CD8-positive, alpha-beta memory T cell (primary cell): ENCODE results near the gene IGHMBP2. TPM values are rescaled to one million over a fixed set of nuclear protein-coding genes. Genes with fewer than 3 reads are reported as not detected.

ENCODE experiments used
- CTCF ChIA-PET: fragments of 350-600 bp; sonication (Branson Sonifier 250); formaldehyde crosslinking; loops from one replicate; lab custom pipeline; 2021; ENCODE audit warnings: antibody characterized with exemption; lab: Charles Lee
- POLR2A ChIA-PET: fragments of 350-600 bp; sonication (Branson Sonifier 250); formaldehyde crosslinking; loops from one replicate; lab custom pipeline; 2021; ENCODE audit warnings: antibody characterized with exemption; lab: Charles Lee
- DNase-seq, 5 donors: peaks; one replicate each; pipeline versions ENCODE4 v3.0.0 to v3.0.0-alpha.2; 2020 to 2022; ENCODE audit warnings: mixed read lengths in 1 of 5
- H3K27ac ChIP-seq: one replicate; pipeline ENCODE4 v1.7.0; 2013; ENCODE audit warnings: low read depth, mild to moderate bottlenecking, low read length, moderate library complexity
- H3K27me3 ChIP-seq: 2 replicates; pipeline ENCODE4 v1.7.0; 2013; ENCODE audit warnings: low read length, mild to moderate bottlenecking; ENCODE audit not compliant: insufficient read depth, poor library complexity, severe bottlenecking
- H3K36me3 ChIP-seq: 2 replicates; pipeline ENCODE4 v1.7.0; 2013; ENCODE audit warnings: mild to moderate bottlenecking, low read length, moderate library complexity; ENCODE audit not compliant: insufficient read depth
- H3K4me1 ChIP-seq: 2 replicates; pipeline ENCODE4 v1.7.0; 2013; ENCODE audit warnings: mild to moderate bottlenecking, low read length, moderate library complexity; ENCODE audit not compliant: insufficient read depth
- H3K4me3 ChIP-seq: 2 replicates; pipeline ENCODE4 v1.7.0; 2013; ENCODE audit warnings: mild to moderate bottlenecking, low read length
- H3K9me3 ChIP-seq: 2 replicates; pipeline ENCODE4 v1.7.0; 2013; ENCODE audit warnings: mild to moderate bottlenecking, low read length
- H3K27ac Mint-ChIP-seq, 8 donors: one replicate each; pipeline ENCODE4 v1.8.0; 2020 to 2021; ENCODE audit warnings: mixed read lengths in 8 of 8, mild to moderate bottlenecking in 6 of 8, inconsistent platforms in 3 of 8, moderate library complexity in 3 of 8
- H3K27me3 Mint-ChIP-seq, 2 donors: one replicate each; pipeline ENCODE4 v1.8.0; 2020 to 2021; ENCODE audit warnings: mixed read lengths in 2 of 2, mild to moderate bottlenecking in 1 of 2, moderate library complexity in 1 of 2
- H3K36me3 Mint-ChIP-seq, 3 donors: one replicate each; pipeline ENCODE4 v1.8.0; 2020 to 2021; ENCODE audit warnings: mixed read lengths in 3 of 3, inconsistent platforms in 1 of 3, mild to moderate bottlenecking in 1 of 3
- H3K4me1 Mint-ChIP-seq, 3 donors: one replicate each; pipeline ENCODE4 v1.8.0; 2020 to 2021; ENCODE audit warnings: mixed read lengths in 3 of 3, inconsistent platforms in 1 of 3, mild to moderate bottlenecking in 1 of 3
- H3K4me3 Mint-ChIP-seq, 7 donors: one replicate each; pipeline ENCODE4 v1.8.0; 2020 to 2021; ENCODE audit warnings: mixed read lengths in 7 of 7, mild to moderate bottlenecking in 6 of 7, moderate library complexity in 4 of 7, inconsistent platforms in 2 of 7
- H3K9me3 Mint-ChIP-seq, 5 donors: one replicate each; pipeline ENCODE4 v1.8.0; 2020 to 2022; ENCODE audit warnings: mixed read lengths in 5 of 5, mild to moderate bottlenecking in 3 of 5, moderate library complexity in 2 of 5, inconsistent platforms in 1 of 5
- polyA plus RNA-seq: library from polyadenylated mRNA; unstranded; fragments of 300-500 nt; fragmentation: Illumina TruSeq; gene quantifications from one replicate; pipeline ENCODE4 v1.2.3, GENCODE V29; 2021
- total RNA-seq, 2 experiments: library from RNA; stranded (reverse); gene quantifications; one replicate each; pipeline ENCODE4 v1.2.3, GENCODE V29; 2021

The IGHMBP2 gene
- total and polyA plus RNA-seq, 3 experiments from 2014 or later, result 9.9 to 27.8 (median 25.7) TPM

DNA sequence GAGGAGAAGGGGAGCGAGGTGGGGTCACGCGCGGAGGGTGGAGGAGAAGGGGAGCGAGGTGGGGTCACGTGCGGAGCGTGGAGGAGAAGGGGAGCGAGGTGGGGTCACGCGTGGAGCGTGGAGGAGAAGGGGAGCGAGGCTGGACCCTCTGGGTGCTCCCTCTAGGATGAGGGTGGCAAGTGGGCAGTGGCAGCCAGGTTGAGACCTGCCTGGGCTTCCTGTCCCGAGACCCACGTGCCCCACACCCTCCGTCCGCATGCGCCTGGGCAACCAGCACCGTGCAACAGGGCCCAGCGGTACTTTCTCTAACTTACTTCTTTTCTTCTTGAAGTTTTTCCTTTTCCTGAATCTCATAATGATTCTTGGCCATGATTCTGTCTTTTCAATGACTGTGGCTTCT is 11.1 kb upstream of the IGHMBP2 start:
- Histone ChIP-seq H3K27me3 (no peaks in the 10 kb centered on the region), H3K4me3 (no peak overlapping the region), H3K9me3 (no peaks in the 10 kb centered on the region), H3K27ac (no peak overlapping the region), H3K36me3 (peaks cover 26% of the 10 kb centered on the region), H3K4me1 (no peaks in the 10 kb centered on the region)
- H3K36me3 Mint-ChIP-seq, result peaks cover 5 to 73% (median 7%) of the 10 kb centered on the region in 3 donors
- H3K9me3 Mint-ChIP-seq, result no peaks in the 10 kb centered on the region
- DNase-seq, result no peak
- ChIA-PET CTCF (no interaction called here), POLR2A (no interaction called here)
- no peaks in the 10 kb centered on the region for H3K4me1 Mint-ChIP-seq
- no peaks in the 10 kb centered on the region for H3K27me3 Mint-ChIP-seq
- H3K27ac Mint-ChIP-seq, result no peak overlapping the region
- no peak overlapping the region for H3K4me3 Mint-ChIP-seq

DNA sequence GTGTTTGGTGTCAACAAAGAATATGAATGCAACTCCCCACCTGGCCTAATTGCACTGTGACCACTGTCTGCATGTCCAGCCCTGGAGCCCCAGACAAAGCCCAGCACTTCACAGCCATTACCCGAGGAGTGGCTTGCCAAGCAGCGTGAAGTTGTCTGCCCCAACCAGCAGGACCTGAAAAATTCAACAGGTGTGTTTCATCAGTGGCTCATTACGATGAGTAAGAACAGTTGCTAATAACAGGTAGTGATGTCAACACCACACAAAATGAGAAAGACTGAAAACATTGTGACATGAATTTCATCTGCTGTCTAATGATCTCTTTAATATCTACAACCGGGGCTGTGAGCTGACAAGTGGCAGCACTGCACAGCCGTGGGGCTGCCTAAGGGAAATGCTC is 10.4 kb upstream of the IGHMBP2 start:
- no peaks in the 10 kb centered on the region for H3K27me3 ChIP-seq
- Mint-ChIP-seq H3K27me3 (no peaks in the 10 kb centered on the region), H3K27ac (no peak overlapping the region), H3K4me3 (peak overlapping the region in 1 of 7 donors; percentile 14), H3K36me3 (peaks cover 5 to 80% (median 9%) of the 10 kb centered on the region in 3 donors), H3K4me1 (no peaks in the 10 kb centered on the region), H3K9me3 (no peaks in the 10 kb centered on the region)
- no peak for DNase-seq
- no peaks in the 10 kb centered on the region for H3K4me1 ChIP-seq
- no peak overlapping the region for H3K27ac ChIP-seq
- ChIA-PET CTCF (no interaction called here), POLR2A (no interaction called here)
- H3K9me3 ChIP-seq, result no peaks in the 10 kb centered on the region
- H3K4me3 ChIP-seq, result no peak overlapping the region
- H3K36me3 ChIP-seq, result peaks cover 30% of the 10 kb centered on the region

DNA sequence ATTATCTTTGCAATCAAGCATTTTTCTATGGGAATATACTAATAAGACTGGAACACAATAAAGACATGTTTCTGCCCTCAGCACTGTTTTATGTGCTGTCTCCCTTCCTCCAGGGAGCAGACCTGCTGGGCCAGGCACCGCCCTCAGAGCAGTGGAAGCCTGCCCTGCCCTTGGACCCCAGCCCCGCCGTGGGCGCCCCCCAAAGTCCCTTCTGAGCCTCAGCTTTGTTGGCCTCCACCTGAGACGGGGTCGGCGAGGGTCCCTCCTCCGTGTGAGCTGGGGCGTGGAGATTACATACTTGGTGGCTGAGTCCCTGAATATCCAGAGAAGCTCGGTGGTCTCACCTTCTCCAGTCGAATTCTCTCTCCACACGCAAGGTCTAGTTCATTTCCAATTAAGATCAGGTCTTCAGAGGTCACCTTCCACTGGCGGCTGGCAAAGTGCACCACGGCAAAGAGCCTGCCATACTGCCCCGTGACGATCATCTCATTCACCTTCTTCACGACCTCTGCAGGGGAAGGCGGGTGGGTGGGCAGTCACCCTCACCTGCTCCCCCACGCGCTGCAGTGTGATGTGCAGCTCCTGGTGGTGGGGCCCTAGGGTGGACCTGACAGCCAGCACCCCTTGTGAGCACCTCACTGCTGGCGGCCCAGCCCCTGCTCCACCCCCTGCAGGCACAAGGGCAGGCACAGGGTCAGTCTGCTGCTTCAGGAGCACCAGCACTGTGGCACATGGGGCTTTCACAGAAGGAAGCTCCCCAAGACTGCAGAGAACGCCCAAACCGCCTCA is 7.3 kb upstream of the IGHMBP2 start:
- H3K27me3 ChIP-seq, result no peaks in the 10 kb centered on the region
- DNase-seq, result no peak
- H3K4me3 ChIP-seq, result no peak overlapping the region
- H3K9me3 ChIP-seq, result no peaks in the 10 kb centered on the region
- CTCF ChIA-PET, result no interaction called here
- no peak overlapping the region for H3K27ac ChIP-seq
- Mint-ChIP-seq H3K4me3 (peak overlapping the region in 1 of 7 donors; percentile 36), H3K9me3 (no peaks in the 10 kb centered on the region), H3K27ac (no peak overlapping the region), H3K36me3 (peaks cover 0 to 84% (median 14%) of the 10 kb centered on the region in 3 donors), H3K27me3 (no peaks in the 10 kb centered on the region), H3K4me1 (peaks cover 1 to 14% (median 3%) of the 10 kb centered on the region in 3 donors)
- no peaks in the 10 kb centered on the region for H3K4me1 ChIP-seq
- H3K36me3 ChIP-seq, result peaks cover 34% of the 10 kb centered on the region
- POLR2A ChIA-PET, result no interaction called here

DNA sequence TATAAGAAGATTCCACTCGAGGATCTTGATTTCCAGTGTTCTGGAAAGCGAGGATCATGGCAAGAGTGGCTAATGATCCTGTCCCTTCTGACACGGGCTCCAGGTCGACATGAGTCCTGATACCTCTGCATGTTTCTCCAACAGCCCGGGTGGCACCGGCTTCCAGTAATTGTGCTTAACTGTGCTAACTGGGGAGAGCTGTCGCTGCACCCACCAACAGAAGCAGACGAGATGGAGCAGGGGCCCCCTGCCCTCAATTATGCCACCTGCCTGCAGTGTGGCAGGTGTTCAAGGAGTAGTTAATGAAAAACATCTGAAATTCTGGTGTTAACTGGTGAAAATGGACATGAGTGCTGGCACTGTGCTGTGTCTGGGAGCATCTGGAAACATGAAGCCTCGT is 6.2 kb upstream of the IGHMBP2 start:
- H3K4me3 Mint-ChIP-seq, result no peak overlapping the region
- peaks cover 29% of the 10 kb centered on the region for H3K36me3 ChIP-seq
- CTCF ChIA-PET, result no interaction called here

DNA sequence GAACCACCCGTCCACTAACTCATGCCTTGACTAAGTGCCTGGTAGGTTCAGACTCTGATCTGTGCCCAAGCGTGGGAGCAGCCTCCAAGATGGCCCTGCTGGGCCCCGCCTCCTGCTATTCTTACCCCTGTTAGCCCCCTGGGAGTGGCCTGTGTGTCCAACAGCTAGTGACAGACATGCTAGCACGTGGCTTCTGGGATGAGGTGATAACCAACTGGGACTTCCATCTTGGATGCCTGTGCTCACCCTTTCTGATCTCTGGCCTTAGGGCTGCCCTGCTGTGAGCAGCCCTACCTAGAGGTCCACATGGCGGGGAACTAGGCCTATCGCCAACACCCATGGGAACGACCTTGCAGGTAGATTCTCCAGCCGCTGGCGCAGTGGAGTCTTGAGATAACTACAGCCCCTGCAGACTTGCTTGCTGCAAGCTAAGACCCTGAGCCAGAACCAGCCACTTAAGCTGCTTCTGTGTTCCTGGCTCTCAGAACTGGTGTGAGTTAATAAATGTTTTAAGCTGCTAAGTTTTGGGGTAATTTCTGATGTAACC is 2.8 kb upstream of the IGHMBP2 start:
- H3K27ac Mint-ChIP-seq, result peak overlapping the region in 1 of 8 donors; percentile 14
- Histone ChIP-seq H3K27me3 (no peaks in the 10 kb centered on the region), H3K4me3 (no peak overlapping the region), H3K9me3 (no peaks in the 10 kb centered on the region), H3K4me1 (peaks cover 33% of the 10 kb centered on the region), H3K27ac (no peak overlapping the region), H3K36me3 (peaks cover 20% of the 10 kb centered on the region)
- no peak for DNase-seq
- H3K27me3 Mint-ChIP-seq, result no peaks in the 10 kb centered on the region
- H3K4me3 Mint-ChIP-seq, result peak overlapping the region in 1 of 7 donors; percentile 51
- peaks cover 0 to 2% (median 0%) of the 10 kb centered on the region in 5 donors for H3K9me3 Mint-ChIP-seq
- H3K36me3 Mint-ChIP-seq, result peaks cover 0 to 63% (median 15%) of the 10 kb centered on the region in 3 donors
- ChIA-PET POLR2A (no interaction called here), CTCF (no interaction called here)
- H3K4me1 Mint-ChIP-seq, result peaks cover 39 to 56% (median 48%) of the 10 kb centered on the region in 3 donors

More for the DNA sequence above, 6.2 kb upstream of the IGHMBP2 start:
- Mint-ChIP-seq H3K27me3 (no peaks in the 10 kb centered on the region), H3K27ac (no peak overlapping the region), H3K4me1 (peaks cover 10 to 24% (median 14%) of the 10 kb centered on the region in 3 donors), H3K36me3 (peaks cover 0 to 79% (median 14%) of the 10 kb centered on the region in 3 donors), H3K9me3 (no peaks in the 10 kb centered on the region)
- no peak overlapping the region for H3K4me3 ChIP-seq
- H3K27ac ChIP-seq, result no peak overlapping the region
- H3K27me3 ChIP-seq, result no peaks in the 10 kb centered on the region
- no peak for DNase-seq
- POLR2A ChIA-PET, result no interaction called here
- H3K9me3 ChIP-seq, result no peaks in the 10 kb centered on the region
- peaks cover 10% of the 10 kb centered on the region for H3K4me1 ChIP-seq

DNA sequence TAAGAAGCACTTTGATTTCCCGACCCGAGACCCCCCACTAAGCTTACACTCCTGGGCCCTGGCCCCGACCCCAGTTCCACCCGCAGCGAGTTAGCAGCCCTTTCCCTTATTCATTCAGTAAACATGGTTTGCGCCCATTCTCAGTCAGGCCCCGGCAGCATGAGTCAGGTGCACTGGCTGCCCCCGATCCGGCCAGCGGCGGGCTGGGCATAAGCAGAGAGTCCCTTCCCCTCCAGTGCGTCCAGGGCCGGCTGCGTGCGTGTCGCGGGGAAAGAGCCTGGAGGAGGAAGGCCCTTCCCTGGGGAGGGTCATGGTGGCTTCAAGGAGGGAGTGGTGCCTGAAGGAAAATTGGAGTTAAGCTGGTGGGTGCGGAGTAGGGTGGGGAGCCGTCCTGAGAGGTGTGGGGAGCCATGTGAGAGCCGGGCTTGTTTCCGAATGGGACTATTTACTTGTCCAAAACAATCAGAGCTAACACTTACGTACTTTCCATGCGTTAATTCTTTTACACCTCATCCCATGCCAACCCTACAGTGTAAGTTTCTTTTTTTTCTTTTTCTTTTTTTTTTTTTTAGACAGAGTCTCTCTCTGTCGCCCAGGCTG is 657 bp downstream of the IGHMBP2 start:
- Histone ChIP-seq H3K27ac (peak overlapping the region; percentile 67), H3K4me3 (peak overlapping the region; percentile 82), H3K9me3 (no peaks in the 10 kb centered on the region), H3K27me3 (no peaks in the 10 kb centered on the region), H3K36me3 (peaks cover 9% of the 10 kb centered on the region), H3K4me1 (peaks cover 35% of the 10 kb centered on the region)
- Mint-ChIP-seq H3K4me3 (peak overlapping the region; percentile 95 to 99 (median 97)), H3K27ac (peak overlapping the region; percentile 92 to 97 (median 95)), H3K36me3 (peaks cover 0 to 48% (median 15%) of the 10 kb centered on the region in 3 donors), H3K27me3 (peaks cover 0 to 3% of the 10 kb centered on the region in 2 donors), H3K9me3 (peaks cover 0 to 2% (median 0%) of the 10 kb centered on the region in 5 donors), H3K4me1 (peaks cover 44 to 63% (median 55%) of the 10 kb centered on the region in 3 donors)
- peak in 4 of 5 donors; percentile 7 to 31 (median 11) for DNase-seq
- CTCF ChIA-PET, result interaction anchor here (1.6 kb wide), 1 partner anchor 61 kb away, joined by 4 read pairs; no protein-coding TSS in a partner anchor
- POLR2A ChIA-PET, result no interaction called here

DNA sequence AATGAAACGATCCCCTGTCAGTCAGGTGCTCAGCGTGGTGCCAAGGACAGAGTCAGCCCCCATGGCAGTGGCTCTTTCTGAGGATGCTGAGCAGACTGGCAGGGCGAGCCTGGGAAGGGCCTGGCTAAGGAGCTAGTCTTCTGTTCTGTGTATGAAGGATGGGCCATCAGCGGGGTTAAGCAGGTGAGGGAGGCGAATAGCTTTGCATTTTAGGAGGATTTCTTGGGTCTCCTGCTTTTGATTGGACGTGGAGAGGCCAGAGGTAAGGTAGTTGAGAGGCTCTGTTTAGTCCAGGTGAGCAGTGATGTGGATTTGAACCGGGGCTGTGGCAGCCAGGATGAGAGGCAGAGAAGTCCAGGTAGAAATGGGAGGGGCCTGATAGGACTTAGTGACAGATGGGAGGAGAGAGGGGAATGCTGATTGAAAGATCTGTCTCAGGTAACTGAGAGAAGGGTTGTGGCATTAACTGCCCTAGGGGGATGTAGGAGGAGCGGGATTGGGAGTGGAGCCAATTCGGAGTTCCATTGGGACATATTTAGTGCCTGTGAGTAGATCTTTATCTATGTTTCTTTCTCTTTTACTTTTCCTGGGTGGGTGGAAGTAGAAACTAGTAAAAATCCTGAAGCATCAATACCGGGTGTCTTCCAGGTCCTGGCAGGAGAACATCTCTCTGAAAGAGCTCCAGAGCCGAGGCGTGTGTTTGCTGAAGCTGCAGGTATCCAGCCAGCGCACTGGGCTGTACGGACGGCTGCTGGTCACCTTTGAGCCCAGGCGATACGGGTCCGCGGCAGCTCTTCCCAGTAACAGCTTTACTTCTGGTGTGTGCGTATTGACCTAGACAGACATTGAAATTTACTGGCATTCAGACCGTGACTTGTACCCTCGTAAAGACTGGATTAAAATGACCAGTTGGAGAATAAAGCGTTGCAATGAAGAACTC is 2.0 kb downstream of the IGHMBP2 start:
- ChIA-PET CTCF (no interaction called here), POLR2A (no interaction called here)
- DNase-seq, result no peak
- H3K4me3 Mint-ChIP-seq, result peak overlapping the region; percentile 95 to 99 (median 97)
- Histone ChIP-seq H3K27ac (no peak overlapping the region), H3K27me3 (no peaks in the 10 kb centered on the region), H3K9me3 (no peaks in the 10 kb centered on the region), H3K4me1 (peaks cover 35% of the 10 kb centered on the region), H3K36me3 (peaks cover 11% of the 10 kb centered on the region), H3K4me3 (no peak overlapping the region)
- peaks cover 0 to 3% of the 10 kb centered on the region in 2 donors for H3K27me3 Mint-ChIP-seq
- peaks cover 0 to 45% (median 11%) of the 10 kb centered on the region in 3 donors for H3K36me3 Mint-ChIP-seq
- peaks cover 42 to 52% (median 51%) of the 10 kb centered on the region in 3 donors for H3K4me1 Mint-ChIP-seq
- H3K27ac Mint-ChIP-seq, result peak overlapping the region in 7 of 8 donors; percentile 41 to 96 (median 78)
- peaks cover 0 to 2% (median 0%) of the 10 kb centered on the region in 5 donors for H3K9me3 Mint-ChIP-seq
